GM12801 (cell line): ENCODE measurements around the gene CACNA1D.

Experiments
- CTCF ChIP-seq: IDR thresholded peaks from one replicate; pipeline ENCODE4 v1.5.1; 2011; ENCODE audit warnings: control low read depth; ENCODE audit not compliant: insufficient read length; ENCODE audit errors: extremely low read depth

Gene CACNA1D

GRCh38 chr3:53523346-53523745 is 28.9 kb downstream of the CACNA1D start:
- no peak for TF ChIP-seq CTCF

- no peak for TF ChIP-seq CTCF
These were observed 30.2 kb downstream of the CACNA1D start for GRCh38 chr3:53524566-53524965.

GRCh38 chr3:53525765-53526703 is 31.6 kb downstream of the CACNA1D start:
- TF ChIP-seq CTCF, result no peak

GRCh38 chr3:53526704-53527055 is 32.3 kb downstream of the CACNA1D start:
- TF ChIP-seq CTCF, result no peak

GRCh38 chr3:53530205-53530604 is 35.8 kb downstream of the CACNA1D start:
- TF ChIP-seq CTCF, result no peak

GRCh38 chr3:53531749-53532148 is 37.3 kb downstream of the CACNA1D start:
- no peak for TF ChIP-seq CTCF

- TF ChIP-seq CTCF, result no peak
These were observed 39.1 kb downstream of the CACNA1D start for GRCh38 chr3:53533472-53533871.
